GM12891 (cell line): Measurements from ENCODE around the gene KRT24.

Experiments
- DNase-seq: peaks from one replicate; pipeline ENCODE4 v3.0.0; 2011; ENCODE audit warnings: low spot score; ENCODE audit not compliant: insufficient read length
- FAIRE-seq: peaks from 2 replicates; lab custom pipeline; 2011; peaks lifted over from hg19 to GRCh38; lab: Jason Lieb, UNC
- PAX5 ChIP-seq: IDR thresholded peaks from 2 replicates; pipeline ENCODE4 v1.6.1; 2011; ENCODE audit warnings: low read length, moderate library complexity, mild to moderate bottlenecking; ENCODE audit not compliant: insufficient read depth, severe bottlenecking
- POLR2A ChIP-seq: IDR thresholded peaks from 2 replicates; pipeline ENCODE4 v1.6.1; 2011; ENCODE audit warnings: low read depth, low read length, control low read depth
- POLR2AphosphoS5 ChIP-seq: IDR thresholded peaks from 2 replicates; pipeline ENCODE4 v1.6.1; 2011; ENCODE audit warnings: low read depth, low read length, control low read depth
- POU2F2 ChIP-seq: IDR thresholded peaks from 2 replicates; pipeline ENCODE4 v1.6.1; 2011; ENCODE audit warnings: low read depth, mild to moderate bottlenecking, control low read depth, low read length, moderate library complexity
- SPI1 ChIP-seq: IDR thresholded peaks from 2 replicates; pipeline ENCODE4 v1.6.1; 2011; ENCODE audit warnings: low read depth, low read length, control low read depth
- TAF1 ChIP-seq: IDR thresholded peaks from 2 replicates; pipeline ENCODE4 v1.6.1; 2011; ENCODE audit warnings: low read depth, low read length, control low read depth

KRT24 gene

GRCh38 chr17:40672654-40673053 is 30.9 kb downstream of the KRT24 start:
- no peak for DNase-seq
- FAIRE-seq, result no peak
- TF ChIP-seq POLR2AphosphoS5, result no peak
- no peak for TF ChIP-seq SPI1
- no peak for TF ChIP-seq TAF1
- no peak for TF ChIP-seq PAX5
- no peak for TF ChIP-seq POU2F2
- no peak for TF ChIP-seq POLR2A

DNA sequence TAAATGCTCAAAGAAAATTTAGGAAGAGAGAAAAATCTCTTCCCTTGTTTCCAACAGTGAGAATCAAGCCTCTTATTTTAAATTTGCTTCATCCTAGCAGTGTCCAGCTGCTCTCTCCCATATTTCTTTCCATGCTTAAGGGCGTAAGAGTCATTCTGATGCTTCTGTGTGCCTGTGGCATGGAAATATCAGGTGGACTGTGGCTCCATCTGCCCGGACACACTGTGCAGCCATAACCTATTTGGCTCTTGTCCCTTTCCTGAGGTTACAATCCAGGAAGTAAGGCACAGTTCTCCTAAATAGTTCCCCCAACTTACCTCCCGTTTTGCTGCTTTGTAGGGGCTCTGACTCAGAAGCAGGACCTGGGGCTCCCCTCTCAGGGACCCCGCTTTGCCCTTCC is 32.3 kb downstream of the KRT24 start:
- DNase-seq (no peak), FAIRE-seq (no peak)
- TF ChIP-seq PAX5 (no peak), POU2F2 (no peak), POLR2AphosphoS5 (no peak), SPI1 (no peak), TAF1 (no peak), POLR2A (no peak)

- TF ChIP-seq SPI1, result no peak
- TF ChIP-seq PAX5, result no peak
- TF ChIP-seq POU2F2, result no peak
- no peak for TF ChIP-seq POLR2A
- no peak for TF ChIP-seq POLR2AphosphoS5
- DNase-seq (no peak), FAIRE-seq (no peak)
These were observed 37.2 kb downstream of the KRT24 start for GRCh38 chr17:40666331-40666730.

DNA sequence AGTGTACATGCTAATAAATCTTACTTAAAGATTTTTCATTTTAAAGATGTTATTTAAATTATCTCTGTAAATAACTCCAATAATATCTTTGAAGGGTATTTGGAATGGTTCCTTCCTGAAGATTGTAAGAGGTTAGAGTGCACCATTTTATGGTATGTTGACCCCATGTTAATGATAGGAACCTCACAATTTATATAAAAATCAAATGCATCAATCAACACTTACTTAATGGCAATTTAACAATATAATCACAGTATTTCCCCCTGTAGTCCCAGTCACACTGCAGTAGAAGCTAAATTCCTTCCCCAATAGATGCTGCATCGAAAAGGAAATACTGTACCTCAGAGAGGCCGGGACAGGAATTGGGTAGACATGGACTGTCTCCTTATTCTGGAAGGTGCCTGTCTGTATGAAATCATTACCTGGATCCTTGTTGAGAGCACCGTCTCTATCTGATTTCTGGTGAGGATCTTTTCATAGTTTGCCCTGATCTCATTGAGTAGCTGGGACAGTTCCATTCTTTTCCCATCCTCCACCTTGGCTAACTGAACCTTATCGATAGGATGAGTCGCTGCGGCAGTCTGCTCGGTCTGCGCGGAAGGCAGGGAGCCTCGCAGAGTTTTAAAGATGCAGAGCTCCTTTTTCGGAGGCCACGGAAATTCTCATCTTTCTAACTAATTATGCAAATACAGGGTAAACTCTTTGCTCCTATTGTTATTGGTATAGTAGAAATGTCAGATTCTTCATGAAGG is 38.8 kb downstream of the KRT24 start, which contains the start of gene KRT222:
Gene KRT222, minus strand, starts transcription at position 596 of the 752 bp plus-strand sequence. Its CDS starts 78 bp downstream, at position 518.
- no peak for FAIRE-seq
- TF ChIP-seq POU2F2 (no peak), TAF1 (no peak), PAX5 (no peak), SPI1 (no peak), POLR2A (no peak), POLR2AphosphoS5 (no peak)
- no peak for DNase-seq

- FAIRE-seq (no peak), DNase-seq (no peak)
- no peak for TF ChIP-seq POU2F2
- TF ChIP-seq POLR2A, result no peak
- no peak for TF ChIP-seq SPI1
- TF ChIP-seq PAX5, result no peak
- no peak for TF ChIP-seq TAF1
- TF ChIP-seq POLR2AphosphoS5, result no peak
These were observed 40.3 kb downstream of the KRT24 start for GRCh38 chr17:40663252-40663651.

- FAIRE-seq (no peak), DNase-seq (no peak)
- TF ChIP-seq POLR2AphosphoS5 (no peak), POU2F2 (no peak), PAX5 (no peak), TAF1 (no peak), SPI1 (no peak), POLR2A (no peak)
These were observed 43.6 kb downstream of the KRT24 start for GRCh38 chr17:40659911-40660310.

- no peak for TF ChIP-seq PAX5
- FAIRE-seq (no peak), DNase-seq (no peak)
These were observed 45.2 kb downstream of the KRT24 start for GRCh38 chr17:40658396-40658795.

DNA sequence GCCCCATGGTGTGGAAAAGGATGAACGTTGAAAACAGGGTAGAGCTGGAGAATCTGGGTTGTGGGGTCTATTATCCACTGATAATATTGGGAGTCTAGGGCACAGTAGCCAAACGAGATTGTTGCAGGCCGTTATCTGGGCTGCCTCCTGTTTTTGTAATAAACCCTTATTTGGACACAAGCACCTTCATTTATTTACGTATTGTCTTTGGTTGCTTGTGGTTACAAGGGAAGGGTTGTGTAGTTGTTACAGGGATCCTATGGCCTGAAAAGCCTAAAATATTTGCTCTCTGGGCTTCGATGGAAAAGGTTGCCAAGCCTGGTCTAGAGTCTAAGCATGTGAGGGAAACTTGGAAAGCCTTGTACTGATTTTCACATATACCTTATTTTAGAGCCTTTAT is 51.6 kb downstream of the KRT24 start:
- FAIRE-seq (no peak), DNase-seq (no peak)
- TF ChIP-seq TAF1, result no peak
- no peak for TF ChIP-seq POU2F2
- no peak for TF ChIP-seq POLR2A

DNA sequence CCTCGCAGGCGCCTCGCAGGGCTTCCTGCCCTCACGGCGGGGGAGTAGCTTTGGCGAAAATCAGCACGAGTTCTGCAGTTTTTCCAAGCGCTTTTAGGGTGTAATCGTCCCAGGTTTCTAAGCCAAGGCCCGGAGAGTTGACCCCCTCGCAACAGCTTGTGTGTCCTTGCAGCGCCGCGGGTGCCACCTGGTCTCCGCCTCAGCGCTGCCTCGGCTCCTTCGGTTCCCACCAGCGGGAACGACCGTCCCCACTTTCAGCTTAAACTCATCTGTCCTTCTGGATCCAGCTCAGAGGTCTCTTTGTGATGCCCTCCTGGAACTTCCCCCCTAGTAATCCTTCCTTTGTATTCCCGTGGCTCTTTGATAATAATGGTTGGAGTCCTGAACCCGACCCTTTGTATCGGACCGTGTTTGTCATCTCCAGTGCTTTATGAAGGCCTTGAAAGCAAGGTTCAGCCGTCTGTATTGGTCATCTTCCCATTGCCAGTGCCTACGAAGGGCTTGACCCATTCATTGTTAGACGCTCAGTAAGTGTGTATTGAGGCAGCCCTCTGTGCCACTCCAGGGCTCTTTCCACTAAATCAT is 55.1 kb downstream of the KRT24 start:
- 0 out of 2 replicates have a peak, but pooled peaks have one; percentile 6 for TF ChIP-seq TAF1
- no peak for TF ChIP-seq POU2F2
- DNase-seq, result no peak
- no peak for FAIRE-seq
